Upper lobe of right lung (tissue), 1 donor: Measurements from ENCODE around the gene MIS12. TPM values are rescaled to one million over a fixed set of nuclear protein-coding genes. Genes with fewer than 3 reads are reported as not detected.
A peak's percentile ranks its signal among the peaks of the same experiment; 100 is the strongest.

Source experiments
- ATAC-seq: fragments of 200-7000 bp; cut with Tn5 transposase; one replicate; pipeline ENCODE4 v1.9.1; 2020; ENCODE audit warnings: mild to moderate bottlenecking, moderate library complexity
- DNase-seq: peaks from one replicate; pipeline ENCODE4 v3.0.0-alpha.2; 2020
- H3K27ac ChIP-seq: fragments of 200-600 bp; one replicate; pipeline ENCODE4 v1.8.0; 2022
- H3K27me3 ChIP-seq: fragments of 200-600 bp; one replicate; pipeline ENCODE4 v1.8.0; 2022; ENCODE audit warnings: mild to moderate bottlenecking
- H3K36me3 ChIP-seq: fragments of 200-600 bp; one replicate; pipeline ENCODE4 v1.8.0; 2022
- H3K4me1 ChIP-seq: fragments of 200-600 bp; one replicate; pipeline ENCODE4 v1.8.0; 2022
- H3K4me3 ChIP-seq: fragments of 200-600 bp; one replicate; pipeline ENCODE4 v1.8.0; 2022; ENCODE audit warnings: mild to moderate bottlenecking
- H3K9me3 ChIP-seq: fragments of 200-600 bp; one replicate; pipeline ENCODE4 v1.8.0; 2022
- CTCF ChIP-seq: fragments of 200-600 bp; IDR thresholded peaks from one replicate; pipeline ENCODE4 v1.8.0; 2022; ENCODE audit warnings: antibody characterized with exemption
- intact Hi-C: fragments of 100-400 bp; cut with DNase I; formaldehyde crosslinking; loops from one replicate; pipeline ENCODE4 v1.11.0; 2022
- long read RNA-seq: library from polyadenylated mRNA; unstranded; transcript quantifications from one replicate; pipeline ENCODE4 v2.0.0, GENCODE V29; 2021
- total RNA-seq: library from RNA; stranded (reverse); fragmentation: NEBNext Ultra II Directional; extraction: Animal tissue kit (Norgen Biotek cat#: 25700); gene quantifications from one replicate; pipeline ENCODE4 v1.2.1, GENCODE V29; 2021
- donor health status: DM: no; HTN: yes; CAD: no; lungs with severe emphysema.

MIS12 gene
- total RNA-seq: 17.0 TPM
- long read RNA-seq, transcript MIS12-206 (3 exons, 2,691 nt): minor isoform, 6 of 22 reads
- long read RNA-seq, transcript MIS12-202 (2 exons, 2,204 nt): major isoform, 10 of 22 reads
- long read RNA-seq, partial matches to known transcripts: 1 of 22 reads
- long read RNA-seq, other reads (novel, unspliced or antisense): 2 of 22 reads

- H3K4me1 ChIP-seq: peaks cover 21% of the 10 kb centered on the region
- H3K36me3 ChIP-seq: peaks cover 60% of the 10 kb centered on the region
- intact Hi-C loops: no loop called here
- H3K27ac ChIP-seq: peak within 1 kb of the TSS; percentile 100
- no peaks in the 10 kb centered on the region for H3K9me3 ChIP-seq
- peak; percentile 97 for ATAC-seq
- DNase-seq: peak; percentile 98
- no peaks in the 10 kb centered on the region for H3K27me3 ChIP-seq
- peak within 1 kb of the TSS; percentile 99 for H3K4me3 ChIP-seq
- TF ChIP-seq CTCF: no peak
These were observed at the start of gene MIS12 for GRCh38 chr17:5486206-5487124. Gene MIS12, plus strand, starts transcription at chr17:5486566. Its CDS starts 2,297 bp downstream, at chr17:5488863.

- Histone ChIP-seq H3K4me3 (peak overlapping the region; percentile 73), H3K27ac (peak overlapping the region; percentile 77), H3K4me1 (peaks cover 19% of the 10 kb centered on the region), H3K36me3 (peaks cover 43% of the 10 kb centered on the region), H3K9me3 (no peaks in the 10 kb centered on the region), H3K27me3 (no peaks in the 10 kb centered on the region)
- ATAC-seq (no peak), DNase-seq (no peak)
- TF ChIP-seq CTCF: no peak
- intact Hi-C loops: no loop called here
These were observed 48.5 kb upstream of the MIS12 start for GRCh38 chr17:5437721-5438317.

GRCh38 chr17:5438716-5439445 is 47.5 kb upstream of the MIS12 start, which contains the start of gene C1QBP:
Gene C1QBP, minus strand, starts transcription at chr17:5439155. Its CDS starts 82 bp downstream, at chr17:5439073.
- intact Hi-C loops: no loop called here
- peaks cover 19% of the 10 kb centered on the region for H3K4me1 ChIP-seq
- H3K36me3 ChIP-seq: peaks cover 41% of the 10 kb centered on the region
- H3K4me3 ChIP-seq: peak within 1 kb of the TSS; percentile 73
- DNase-seq (peak; percentile 95), ATAC-seq (peak; percentile 99)
- peak; percentile 99 for TF ChIP-seq CTCF
- peak within 1 kb of the TSS; percentile 77 for H3K27ac ChIP-seq
- H3K27me3 ChIP-seq: no peaks in the 10 kb centered on the region
- no peaks in the 10 kb centered on the region for H3K9me3 ChIP-seq

GRCh38 chr17:5439446-5439764 is 47.0 kb upstream of the MIS12 start:
- H3K27ac ChIP-seq: peak overlapping the region; percentile 77
- H3K36me3 ChIP-seq: peaks cover 41% of the 10 kb centered on the region
- H3K4me1 ChIP-seq: peaks cover 19% of the 10 kb centered on the region
- no peaks in the 10 kb centered on the region for H3K9me3 ChIP-seq
- no peak for DNase-seq
- no peak for ATAC-seq
- intact Hi-C loops: no loop called here
- peak overlapping the region; percentile 73 for H3K4me3 ChIP-seq
- peak; percentile 33 for TF ChIP-seq CTCF
- no peaks in the 10 kb centered on the region for H3K27me3 ChIP-seq

GRCh38 chr17:5443728-5444127 is 42.6 kb upstream of the MIS12 start:
- H3K27ac ChIP-seq: no peak overlapping the region
- no peak for ATAC-seq
- H3K9me3 ChIP-seq: no peaks in the 10 kb centered on the region
- intact Hi-C loops: no loop called here
- H3K36me3 ChIP-seq: peaks cover 52% of the 10 kb centered on the region
- no peak for TF ChIP-seq CTCF
- DNase-seq: no peak
- peaks cover 5% of the 10 kb centered on the region for H3K4me1 ChIP-seq
- no peak overlapping the region for H3K4me3 ChIP-seq
- no peaks in the 10 kb centered on the region for H3K27me3 ChIP-seq
